HG02678 (cell line): ENCODE measurements around the gene LMF2.

ENCODE experiments used
- ATAC-seq: cut with Tn5 transposase; IDR thresholded peaks from one replicate; pipeline ENCODE4 v1.9.1; 2021; ENCODE audit warnings: mild to moderate bottlenecking, moderate library complexity; ENCODE audit not compliant: unreplicated experiment

LMF2 gene

DNA sequence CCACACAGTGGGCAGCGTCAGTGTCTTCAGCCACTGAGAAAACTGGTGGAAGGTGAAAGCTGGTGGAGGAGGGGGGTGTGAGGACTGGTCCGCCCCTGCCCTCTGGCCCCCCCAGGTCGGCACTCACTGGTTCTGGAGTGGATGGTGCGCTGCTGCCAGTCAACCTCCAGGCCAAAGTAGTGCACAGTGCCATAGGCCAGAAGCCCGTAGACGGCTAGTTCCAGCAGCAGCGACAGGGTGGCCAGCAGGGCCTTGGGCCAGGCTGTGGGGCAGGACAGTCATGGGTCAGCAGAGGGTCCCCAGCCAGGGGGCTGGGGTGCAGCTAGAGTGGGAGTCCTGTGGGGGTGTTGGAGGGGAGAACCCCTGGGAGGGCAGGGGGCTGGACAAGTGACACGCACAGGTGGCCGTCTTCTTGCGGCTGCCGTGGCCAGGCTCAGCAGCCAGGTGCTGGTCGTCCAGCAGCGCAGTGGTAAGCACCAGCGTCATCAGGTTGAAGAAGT lies 2.2 kb downstream of the LMF2 start:
- ATAC-seq, result no peak

DNA sequence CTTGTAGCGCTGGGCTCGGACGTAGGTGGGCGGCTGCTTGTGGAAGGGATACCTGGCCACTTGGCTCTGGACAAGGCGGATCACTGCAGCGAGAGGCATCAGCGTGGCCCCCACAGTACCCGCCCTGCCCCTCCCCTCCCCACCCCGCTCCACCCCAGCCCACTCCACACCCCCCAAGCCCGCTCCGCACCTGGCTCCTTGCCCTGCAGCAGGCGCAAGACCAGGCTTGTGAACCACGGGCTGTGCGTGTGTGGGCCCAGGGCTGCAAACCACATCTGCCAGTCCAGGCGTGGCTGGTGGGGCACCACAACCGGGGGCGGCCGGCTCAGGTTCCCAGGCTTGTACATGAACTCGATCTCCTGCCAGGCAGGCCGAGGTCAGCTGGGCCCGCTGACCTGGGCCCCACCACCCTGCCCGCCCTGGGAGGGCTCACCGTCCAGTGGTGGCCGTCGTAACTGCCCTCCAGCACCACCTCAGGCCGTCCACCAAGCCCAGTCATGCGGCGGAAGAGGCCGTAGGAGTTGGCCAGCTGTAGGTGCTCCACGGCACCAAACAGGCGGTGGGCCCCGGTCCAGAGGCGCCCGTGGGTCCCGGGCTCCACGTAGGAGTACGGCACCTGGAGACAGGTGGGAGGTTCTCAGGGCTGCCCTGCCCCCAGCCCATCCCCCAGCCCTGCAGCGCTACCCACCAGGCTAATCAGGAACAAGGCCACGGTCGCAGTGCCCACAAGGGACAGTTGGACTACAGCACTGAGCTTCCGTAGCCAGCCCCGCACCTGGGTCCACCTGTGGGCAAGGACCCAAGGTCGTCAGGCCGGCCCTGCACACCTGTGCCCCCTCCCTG lies 2.9 kb downstream of the LMF2 start:
- no peak for ATAC-seq

DNA sequence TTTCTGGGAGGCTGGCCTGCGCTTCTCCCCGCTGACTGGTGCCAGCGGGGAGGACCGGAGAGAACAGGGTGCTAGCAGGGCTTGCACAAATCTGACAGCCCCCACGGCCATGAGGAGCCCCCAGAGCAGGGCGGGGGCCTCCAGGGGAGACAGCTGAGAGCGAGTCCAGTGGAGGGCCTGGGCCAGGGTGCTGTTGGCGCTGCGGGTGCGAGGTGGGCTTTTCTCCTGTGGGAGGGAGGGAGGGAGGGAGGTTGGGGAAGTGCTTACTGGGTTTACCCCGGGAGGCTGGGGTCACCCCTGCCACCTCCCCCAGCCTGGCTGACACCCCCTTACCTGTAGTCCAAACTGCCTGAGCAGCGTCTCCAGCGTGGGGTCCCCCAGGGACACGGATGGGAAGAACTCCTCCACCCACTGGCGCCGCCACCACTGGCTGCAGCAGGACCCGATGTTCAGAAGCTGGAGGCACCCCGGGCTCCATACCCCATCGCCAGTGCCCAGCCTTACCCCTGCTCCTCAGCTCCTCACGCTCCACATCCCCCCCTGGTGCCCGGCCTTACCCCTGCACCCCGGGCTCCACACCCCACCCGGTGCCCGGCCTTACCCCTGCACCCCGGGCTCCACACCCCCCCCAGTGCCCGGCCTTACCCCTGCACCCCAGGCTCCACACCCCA lies 3.9 kb downstream of the LMF2 start:
- no peak for ATAC-seq

DNA sequence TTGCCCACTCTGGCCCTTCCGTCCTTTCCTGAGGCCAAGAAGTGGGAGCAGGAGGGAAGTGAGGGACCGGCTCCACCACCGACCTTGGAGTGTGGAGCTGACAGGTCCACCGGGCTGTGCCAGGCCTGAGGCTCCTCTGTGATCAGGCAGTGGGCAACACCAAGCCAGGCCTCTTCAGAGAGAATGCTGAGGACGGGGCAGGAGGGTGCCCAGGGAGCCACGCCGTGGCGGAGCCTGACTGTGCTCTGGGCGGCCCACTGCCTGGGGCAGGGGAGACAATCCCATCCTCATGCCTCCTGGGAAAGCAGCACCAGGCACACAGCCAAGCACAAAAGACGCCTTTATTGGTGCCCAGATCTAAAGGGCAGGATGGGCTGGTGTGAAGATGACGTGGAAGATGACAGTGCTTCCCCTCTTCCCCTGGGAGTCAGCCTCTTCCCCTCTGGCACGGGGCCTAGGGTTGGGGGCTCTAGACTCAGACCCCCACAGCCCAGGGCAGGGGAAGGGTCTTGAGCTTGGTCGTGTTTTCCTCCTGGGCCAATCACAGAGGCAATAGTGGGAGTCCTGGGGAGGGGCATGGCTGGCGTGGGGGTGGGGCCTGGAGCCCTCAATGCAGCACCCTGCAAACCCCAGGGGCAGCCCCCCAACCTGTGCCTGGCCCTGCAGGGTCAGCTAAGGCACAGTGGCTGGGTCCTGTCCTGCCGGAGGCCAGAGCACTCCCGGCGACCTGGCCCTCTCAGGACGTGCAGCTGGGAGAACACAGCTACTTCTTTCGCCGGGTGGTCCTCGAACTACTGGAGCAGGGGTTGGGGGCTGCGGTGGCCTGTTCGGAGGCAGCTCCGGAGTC lies 4.7 kb downstream of the LMF2 start:
- no peak for ATAC-seq

DNA sequence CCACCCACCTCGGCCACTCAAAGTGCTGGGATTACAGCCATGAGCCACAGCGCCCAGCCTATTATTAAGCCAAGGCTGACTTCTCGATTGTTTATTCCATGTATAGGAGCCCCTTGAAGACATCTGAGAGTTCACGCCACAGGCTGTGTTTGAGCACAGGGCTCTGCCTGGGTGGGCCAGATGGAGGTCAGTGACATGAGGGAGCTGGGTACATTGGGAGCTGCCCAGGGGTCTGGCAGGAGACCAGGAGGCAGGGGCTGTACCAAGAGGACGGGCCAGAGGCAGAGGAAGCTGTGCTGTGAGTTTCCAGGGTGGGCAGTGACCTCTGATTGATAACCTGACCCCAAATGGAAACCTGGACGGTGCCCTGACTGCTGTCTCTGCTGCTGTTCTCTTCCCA lies 5.4 kb downstream of the LMF2 start:
- no peak for ATAC-seq

DNA sequence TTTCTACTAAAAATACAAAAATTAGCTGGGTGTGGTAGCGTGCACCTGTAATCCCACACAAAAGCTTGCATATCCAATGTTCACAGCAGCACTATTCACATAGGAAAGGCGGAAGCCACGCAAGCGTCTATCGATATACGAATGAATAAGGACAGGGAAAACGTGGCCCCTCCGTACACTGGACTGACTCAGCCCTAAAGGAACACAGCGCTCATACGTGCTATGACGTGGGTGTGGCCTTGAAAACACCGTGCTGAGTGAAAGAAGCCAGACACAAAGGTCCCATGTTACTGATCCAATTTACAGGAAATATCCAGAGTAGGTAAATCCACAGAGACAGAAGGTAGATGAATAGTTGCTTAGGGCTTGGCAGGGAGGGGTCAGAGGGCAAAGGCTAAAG lies 7.0 kb downstream of the LMF2 start:
- ATAC-seq, result no peak

DNA sequence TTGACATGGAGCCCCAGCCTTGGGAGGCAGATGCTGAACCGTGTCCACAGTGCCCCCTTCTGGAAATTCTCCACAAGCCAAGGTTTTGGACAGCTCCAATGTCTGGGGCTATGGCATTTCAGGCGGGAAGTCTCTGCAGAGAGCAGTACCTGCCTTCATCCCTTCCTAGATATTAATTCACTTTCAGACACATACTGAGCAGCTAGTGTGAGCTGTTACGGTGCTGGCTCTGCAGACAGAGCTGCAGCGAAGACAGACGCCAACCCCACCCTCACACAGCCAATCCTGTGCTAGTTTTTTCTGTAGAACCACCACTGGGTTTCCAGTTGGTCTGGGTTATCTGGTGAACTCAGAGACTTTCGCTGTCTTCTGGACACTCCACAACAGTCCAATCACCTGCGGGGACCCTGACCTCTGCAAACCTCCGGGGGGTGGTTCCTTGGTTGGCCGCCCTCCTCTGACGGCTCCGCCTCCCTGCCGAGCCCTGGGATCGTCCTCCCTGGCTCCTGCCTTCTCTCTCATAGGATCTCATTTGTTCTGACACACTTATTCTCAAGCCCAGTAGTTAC lies 9.1 kb downstream of the LMF2 start:
- no peak for ATAC-seq

DNA sequence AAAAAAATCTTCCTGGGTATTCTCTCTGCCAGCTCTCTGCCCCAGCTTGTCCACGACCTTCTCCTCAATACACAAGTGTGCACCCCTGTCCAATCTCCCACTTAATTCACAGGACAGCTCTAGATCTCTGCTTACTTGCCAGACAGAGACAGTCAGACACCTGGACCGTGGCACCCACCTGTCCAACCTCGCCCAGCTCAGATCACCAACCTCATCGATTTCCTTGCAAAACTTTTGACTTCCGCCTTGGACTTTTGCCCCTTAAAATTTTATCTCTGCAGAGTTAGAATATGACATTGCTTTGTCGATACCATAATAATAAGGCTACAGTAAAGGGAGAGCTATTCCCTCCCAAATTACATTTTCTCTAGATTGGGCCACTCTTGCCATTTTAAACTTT lies 10.4 kb downstream of the LMF2 start:
- no peak for ATAC-seq

DNA sequence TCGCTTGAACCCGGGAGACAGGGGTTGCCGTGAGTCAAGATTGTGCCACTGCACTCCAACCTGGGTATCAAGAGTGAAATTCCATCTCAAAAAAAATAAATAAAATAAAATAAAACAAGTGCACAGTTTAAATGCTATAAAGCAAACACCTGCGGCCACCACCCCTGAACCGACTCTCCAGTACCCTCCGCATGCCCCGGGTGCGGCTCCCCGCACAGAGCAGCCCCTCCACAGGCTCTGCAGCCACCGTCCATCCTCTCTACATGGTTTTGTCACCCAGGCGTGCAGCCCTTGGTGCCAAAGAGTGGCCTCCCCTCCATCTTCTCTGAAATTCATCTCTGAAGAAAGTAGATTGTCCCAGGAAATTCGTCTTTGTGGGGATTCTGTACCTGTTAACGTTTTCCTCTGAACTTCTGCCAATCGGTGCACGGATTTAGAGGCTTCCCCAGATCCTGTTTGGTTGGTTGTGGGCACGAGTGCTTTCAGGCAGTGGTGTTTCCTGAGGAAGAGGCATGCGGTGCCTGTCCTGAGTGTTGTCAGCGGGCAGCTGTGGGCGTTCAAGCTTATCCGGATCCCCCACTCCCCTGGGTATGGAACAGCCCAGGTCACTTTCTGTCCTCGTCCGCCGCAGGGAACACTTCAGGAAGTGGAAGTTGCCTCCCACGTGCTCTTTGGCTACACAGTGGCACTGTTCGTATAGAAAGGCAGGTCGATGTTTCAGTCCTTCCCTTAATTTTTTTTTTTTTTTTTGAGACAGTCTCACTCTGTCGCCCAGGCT lies 16.8 kb downstream of the LMF2 start:
- ATAC-seq, result no peak

DNA sequence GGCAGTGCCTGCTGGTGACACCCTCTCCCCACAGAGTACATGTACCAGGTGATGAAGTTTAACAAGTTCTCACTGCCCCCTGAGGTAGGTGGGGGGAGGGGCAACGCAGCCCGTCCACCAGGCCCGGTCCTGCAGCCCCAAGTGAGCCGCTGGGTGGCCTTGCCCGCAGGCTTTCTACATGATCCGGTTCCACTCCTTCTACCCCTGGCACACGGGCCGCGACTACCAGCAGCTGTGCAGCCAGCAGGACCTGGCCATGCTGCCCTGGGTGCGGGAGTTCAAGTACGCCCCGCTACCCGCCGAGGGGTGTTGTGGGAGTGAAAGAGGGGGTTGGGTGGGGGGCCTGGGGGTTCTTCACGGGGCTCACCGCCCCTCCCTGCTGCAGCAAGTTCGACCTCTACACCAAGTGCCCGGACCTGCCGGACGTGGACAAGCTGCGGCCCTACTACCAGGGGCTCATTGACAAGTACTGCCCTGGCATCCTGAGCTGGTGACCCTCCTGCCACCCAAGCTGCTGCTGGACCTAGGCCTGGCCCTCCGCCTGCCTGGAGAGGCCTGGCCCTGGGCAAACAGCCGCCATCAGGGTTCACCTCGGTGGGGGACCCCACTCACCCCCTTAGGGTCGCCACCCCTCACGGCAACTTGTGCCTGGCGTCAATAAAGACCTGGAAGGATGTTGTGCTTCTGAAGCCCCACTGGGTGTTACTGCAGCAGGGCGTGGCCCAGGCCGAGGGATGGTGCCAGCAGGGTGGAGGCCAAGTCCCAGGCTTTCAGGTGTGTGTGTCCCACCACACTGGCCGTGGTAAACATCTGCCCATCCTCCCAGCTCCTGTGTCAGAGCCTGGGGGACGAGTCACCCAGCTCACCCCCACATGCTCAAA lies 17.9 kb downstream of the LMF2 start:
- no peak for ATAC-seq

DNA sequence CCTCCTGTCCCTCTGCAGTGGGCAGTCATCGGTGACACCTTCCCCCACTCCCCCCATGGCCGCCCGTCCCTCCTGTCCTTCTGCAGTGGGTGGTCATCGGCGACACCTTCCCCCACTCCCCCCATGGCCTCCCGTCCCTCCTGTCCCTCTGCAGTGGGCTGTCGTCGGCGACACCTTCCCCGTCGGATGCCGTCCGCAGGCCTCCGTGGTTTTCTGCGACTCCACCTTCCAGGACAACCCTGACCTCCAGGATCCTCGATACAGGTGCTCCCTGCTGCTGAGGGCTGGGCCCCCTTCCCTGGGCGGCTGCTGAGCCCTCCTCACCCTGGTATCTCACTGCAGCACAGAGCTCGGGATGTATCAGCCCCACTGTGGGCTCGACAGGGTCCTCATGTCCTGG lies 18.6 kb downstream of the LMF2 start:
- no peak for ATAC-seq

DNA sequence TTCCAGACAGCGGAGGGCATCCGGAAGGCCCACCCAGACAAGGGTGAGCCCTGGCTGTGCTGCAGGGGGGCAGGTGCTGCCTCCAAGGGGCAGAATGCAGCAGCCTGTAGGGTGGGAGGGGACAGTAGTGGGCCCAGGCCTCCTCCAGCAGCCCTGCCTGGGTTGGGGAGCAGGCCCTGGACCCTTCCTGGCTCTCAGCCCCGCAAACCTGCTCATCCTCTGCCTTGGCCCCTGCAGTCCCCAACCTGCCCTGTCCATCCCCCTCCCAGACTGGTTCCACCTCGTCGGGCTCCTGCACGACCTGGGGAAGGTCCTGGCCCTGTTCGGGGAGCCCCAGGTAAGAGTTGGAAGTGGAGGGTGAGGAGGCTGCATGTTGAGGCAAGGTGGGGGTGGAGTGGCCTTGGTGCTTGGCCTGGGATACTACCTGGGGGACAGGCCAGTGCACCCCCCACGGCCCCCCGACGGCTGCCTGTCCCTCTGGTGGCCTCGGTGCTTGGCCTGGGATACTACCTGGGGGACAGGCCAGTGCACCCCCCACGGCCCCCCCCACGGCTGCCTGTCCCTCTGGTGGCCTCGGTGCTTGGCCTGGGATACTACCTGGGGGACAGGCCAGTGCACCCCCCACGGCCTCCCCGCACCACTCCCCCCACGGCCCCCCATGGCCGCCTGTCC lies 19.4 kb downstream of the LMF2 start:
- no peak for ATAC-seq

DNA sequence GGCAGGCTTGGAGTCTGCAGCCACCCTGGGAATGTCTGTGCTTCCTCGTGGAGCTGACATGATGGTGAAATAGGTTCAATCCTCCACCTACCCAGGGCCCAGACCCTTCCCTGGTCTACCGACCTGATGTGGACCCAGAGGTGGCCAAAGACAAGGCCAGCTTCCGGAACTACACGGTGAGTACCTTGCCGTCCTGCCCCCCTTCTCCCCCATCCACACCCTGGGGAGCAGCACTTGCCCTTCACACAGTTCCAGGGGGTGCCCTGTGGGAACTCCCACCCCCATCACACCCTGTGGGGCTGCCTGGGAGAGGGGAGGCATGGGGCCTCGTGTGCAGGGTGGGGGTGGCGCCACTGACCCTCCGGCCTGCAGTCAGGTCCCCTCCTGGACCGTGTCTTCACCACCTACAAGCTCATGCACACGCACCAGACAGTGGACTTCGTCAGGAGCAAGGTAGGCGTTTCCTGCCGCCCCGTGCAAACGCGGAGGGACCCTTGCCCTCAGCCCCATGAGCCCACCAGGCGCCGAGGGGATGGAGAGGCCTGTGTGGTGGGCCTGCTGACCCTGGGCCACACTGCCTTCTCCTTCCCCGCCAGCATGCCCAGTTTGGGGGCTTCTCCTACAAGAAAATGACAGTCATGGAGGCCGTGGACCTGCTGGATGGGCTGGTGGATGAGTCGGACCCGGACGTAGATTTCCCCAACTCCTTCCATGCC lies 20.1 kb downstream of the LMF2 start:
- no peak for ATAC-seq

DNA sequence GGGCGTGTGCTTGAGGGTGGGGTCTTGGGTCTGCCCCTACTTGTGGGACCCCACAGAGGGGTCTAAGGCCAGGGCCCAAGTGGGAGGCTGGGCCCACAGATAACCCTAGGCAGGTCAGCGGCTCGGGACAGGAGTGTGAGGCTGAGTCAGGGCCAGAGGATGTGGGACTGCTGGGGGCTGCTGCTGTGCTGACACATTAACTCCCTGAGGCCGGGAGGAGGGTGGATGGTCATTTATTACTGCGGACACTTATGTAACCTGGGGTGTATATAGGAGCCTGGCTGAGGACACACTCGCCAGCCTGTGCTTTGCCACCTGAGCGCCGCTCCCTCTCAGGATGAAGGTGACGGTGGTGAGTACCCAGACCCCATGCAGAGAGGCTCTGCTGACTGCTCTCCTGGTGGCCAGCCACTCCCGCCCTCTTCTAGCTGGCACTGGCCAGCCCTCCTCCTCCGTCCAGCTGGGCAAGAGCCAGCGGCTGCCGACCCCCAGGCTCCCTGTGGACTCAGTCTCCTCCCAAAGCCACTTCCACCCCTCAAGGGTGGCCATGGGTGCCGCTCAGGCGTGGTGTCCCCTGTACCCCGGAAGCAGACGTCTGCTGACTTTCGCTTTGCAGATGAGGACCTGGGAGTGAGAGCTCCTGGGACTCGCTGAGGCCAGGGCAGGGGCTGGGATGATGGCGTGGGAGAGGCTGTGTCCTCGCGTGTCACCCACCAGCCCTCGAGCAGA lies 20.8 kb downstream of the LMF2 start, which contains the start of gene MIOX:
MIOX (plus strand) TSS at position 299 of the 729 bp plus-strand sequence; CDS start at position 338, 39 bp downstream.
- ATAC-seq, result no peak

DNA sequence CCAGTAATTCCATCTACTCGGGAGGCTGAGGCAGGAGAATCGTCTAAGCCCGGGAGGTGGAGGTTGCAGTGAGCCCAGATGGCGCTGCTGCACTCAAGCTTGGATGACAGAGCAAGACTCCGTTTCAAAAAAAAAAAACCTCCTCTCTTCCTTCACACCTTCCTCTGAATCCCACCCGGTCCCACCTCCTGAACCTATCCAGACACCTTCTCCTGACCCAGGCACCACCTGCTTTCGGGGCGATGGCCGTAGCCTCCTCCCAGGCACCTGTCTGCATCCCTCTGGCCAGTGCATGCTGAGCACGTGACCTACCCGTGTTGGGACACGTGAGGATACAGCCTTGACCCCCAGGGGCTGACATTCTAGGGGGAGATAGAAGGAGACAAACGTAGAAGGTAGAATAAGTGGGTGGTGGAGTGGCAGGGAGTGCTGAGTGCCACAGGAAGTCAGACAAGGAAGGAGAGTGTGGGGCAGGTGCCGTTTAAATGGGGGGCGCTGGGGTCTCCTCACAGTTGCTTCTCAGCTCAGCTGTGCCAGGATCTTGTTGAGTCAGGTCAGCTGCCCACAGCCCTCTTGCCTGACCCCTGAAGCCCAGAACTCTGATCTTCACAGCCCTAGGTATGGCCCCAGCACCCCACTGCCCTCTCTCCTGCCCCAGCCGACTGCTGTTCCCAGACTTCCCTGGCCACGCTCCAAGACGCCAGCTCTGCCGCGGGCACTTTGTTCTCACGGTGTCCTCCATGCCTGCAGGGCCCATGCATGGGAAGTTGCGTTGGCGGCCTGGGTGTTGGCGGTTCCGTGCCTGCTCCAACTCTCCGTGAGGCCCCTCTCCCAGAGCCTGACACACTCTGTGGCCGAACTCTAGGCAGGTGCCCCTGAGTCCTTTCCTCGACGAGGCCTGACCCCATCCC lies 22.0 kb downstream of the LMF2 start:
- ATAC-seq, result no peak
